ENCODE results near the gene KRT38. TPM values are rescaled to one million over a fixed set of nuclear protein-coding genes. Genes with fewer than 3 reads are reported as not detected.

Gene KRT38
- total RNA-seq, 1 donor from 2014 or later = not detected

GRCh38 chr17:41486316-41486715 is 45.5 kb upstream of the KRT38 start:
- Mint-ChIP-seq H3K36me3 (no peaks in the 10 kb centered on the region), H3K4me3 (peak overlapping the region; percentile 68), H3K4me1 (peaks cover 5% of the 10 kb centered on the region), H3K27ac (no peak overlapping the region), H3K27me3 (ENCODE audit: insufficient read depth, low read depth) (peaks cover 8% of the 10 kb centered on the region), H3K9me3 (peaks cover 3% of the 10 kb centered on the region)
- no peak overlapping the region for H3K4me3 ChIP-seq
- H3K27ac ChIP-seq = no peak overlapping the region
- H3K9ac ChIP-seq = no peak overlapping the region
- no peak for DNase-seq (ENCODE audit: low spot score)
- no peaks in the 10 kb centered on the region for H3K27me3 ChIP-seq
- peaks cover 14% of the 10 kb centered on the region for H3K4me1 ChIP-seq
- TF ChIP-seq EZH2phosphoT487 (IDR thresholded peaks at IDR 0.05) (no peak), EZH2 (IDR thresholded peaks at IDR 0.05) (no peak)
- TF ChIP-seq, protein P1, sequence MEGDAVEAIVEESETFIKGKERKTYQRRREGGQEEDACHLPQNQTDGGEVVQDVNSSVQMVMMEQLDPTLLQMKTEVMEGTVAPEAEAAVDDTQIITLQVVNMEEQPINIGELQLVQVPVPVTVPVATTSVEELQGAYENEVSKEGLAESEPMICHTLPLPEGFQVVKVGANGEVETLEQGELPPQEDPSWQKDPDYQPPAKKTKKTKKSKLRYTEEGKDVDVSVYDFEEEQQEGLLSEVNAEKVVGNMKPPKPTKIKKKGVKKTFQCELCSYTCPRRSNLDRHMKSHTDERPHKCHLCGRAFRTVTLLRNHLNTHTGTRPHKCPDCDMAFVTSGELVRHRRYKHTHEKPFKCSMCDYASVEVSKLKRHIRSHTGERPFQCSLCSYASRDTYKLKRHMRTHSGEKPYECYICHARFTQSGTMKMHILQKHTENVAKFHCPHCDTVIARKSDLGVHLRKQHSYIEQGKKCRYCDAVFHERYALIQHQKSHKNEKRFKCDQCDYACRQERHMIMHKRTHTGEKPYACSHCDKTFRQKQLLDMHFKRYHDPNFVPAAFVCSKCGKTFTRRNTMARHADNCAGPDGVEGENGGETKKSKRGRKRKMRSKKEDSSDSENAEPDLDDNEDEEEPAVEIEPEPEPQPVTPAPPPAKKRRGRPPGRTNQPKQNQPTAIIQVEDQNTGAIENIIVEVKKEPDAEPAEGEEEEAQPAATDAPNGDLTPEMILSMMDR (IDR thresholded peaks at IDR 0.05) = no peak
- no peaks in the 10 kb centered on the region for H3K9me3 ChIP-seq (ENCODE audit: low read depth)
- peaks cover 5% of the 10 kb centered on the region for H3F3A ChIP-seq (ENCODE audit: low read depth)
- H3K79me2 ChIP-seq (ENCODE audit: low read depth) = no peaks in the 10 kb centered on the region
- H4K20me1 ChIP-seq (ENCODE audit: low read depth) = no peaks in the 10 kb centered on the region
- H3K4me2 ChIP-seq = no peak overlapping the region
- no peak overlapping the region for H2AFZ ChIP-seq (replicated peaks)
- H3K36me3 ChIP-seq = no peaks in the 10 kb centered on the region

DNA sequence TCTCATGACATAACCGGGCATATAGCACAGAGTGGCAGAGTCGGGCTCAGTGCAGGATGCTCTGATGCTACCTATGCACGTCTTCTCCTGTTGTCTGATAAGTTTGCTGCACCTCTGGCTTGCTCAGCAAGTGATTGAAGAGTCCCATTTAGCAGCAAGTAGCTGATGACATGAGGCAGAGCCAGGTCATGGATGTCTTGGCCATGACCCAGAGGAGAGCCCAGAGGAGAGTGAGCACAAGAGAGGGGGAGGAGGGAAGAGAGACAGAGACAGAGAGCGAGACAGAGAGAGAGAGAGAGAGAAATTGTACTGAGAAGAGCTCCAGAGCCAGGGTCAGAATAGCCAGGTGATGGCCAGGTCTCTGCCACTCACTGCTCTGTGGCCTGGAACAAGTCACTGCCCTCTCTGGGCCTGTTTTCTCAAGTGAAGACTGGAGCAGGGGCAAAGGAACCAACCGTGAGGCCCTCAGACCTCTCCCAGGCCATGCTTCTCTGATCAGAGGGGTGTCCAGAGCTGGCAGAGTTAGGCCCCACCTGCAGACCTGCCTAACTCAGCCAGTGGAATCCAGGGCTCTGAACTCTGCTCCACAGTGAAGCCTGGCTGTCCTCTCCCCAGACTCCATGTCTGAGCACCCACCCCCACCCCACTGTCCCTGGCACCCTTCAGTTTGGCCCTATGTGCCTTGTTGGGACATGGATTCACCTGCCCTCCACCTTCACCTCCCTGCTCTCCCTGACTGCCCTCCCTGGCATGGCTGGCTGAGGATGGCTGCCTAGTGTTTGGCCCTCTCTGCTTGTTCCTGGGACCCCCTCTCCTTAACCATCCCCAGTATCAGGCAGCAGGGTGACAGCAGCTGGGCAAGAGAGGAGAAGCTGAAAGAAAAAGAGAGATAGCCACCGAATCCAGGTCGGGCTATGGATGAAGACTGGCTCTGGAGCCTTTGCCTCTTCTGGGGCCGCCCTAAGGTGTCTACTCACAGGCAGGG is 44.4 kb upstream of the KRT38 start:
- TF ChIP-seq EZH2phosphoT487 (IDR thresholded peaks at IDR 0.05) = no peak
- TF ChIP-seq, protein P1 (IDR thresholded peaks at IDR 0.05) = no peak
- no peak for TF ChIP-seq EZH2 (IDR thresholded peaks at IDR 0.05)
- peaks cover 8% of the 10 kb centered on the region for H3K27me3 Mint-ChIP-seq (ENCODE audit: insufficient read depth, low read depth)
- no peak for DNase-seq (ENCODE audit: low spot score)
- peaks cover 5% of the 10 kb centered on the region for H3K4me1 Mint-ChIP-seq
- no peak overlapping the region for H2AFZ ChIP-seq (replicated peaks)
- peaks cover 14% of the 10 kb centered on the region for H3K4me1 ChIP-seq
- no peak overlapping the region for H3K4me3 ChIP-seq
- H3K9me3 ChIP-seq (ENCODE audit: low read depth) = no peaks in the 10 kb centered on the region
- no peaks in the 10 kb centered on the region for H3K79me2 ChIP-seq (ENCODE audit: low read depth)
- no peak overlapping the region for H3K9ac ChIP-seq
- H3K36me3 Mint-ChIP-seq = no peaks in the 10 kb centered on the region
- no peak overlapping the region for H3K4me3 Mint-ChIP-seq
- H4K20me1 ChIP-seq (ENCODE audit: low read depth) = no peaks in the 10 kb centered on the region
- H3K27me3 ChIP-seq = no peaks in the 10 kb centered on the region
- no peak overlapping the region for H3K4me2 ChIP-seq
- H3K27ac Mint-ChIP-seq = peak overlapping the region; percentile 4
- H3K36me3 ChIP-seq = no peaks in the 10 kb centered on the region
- H3K27ac ChIP-seq = no peak overlapping the region
- peaks cover 5% of the 10 kb centered on the region for H3F3A ChIP-seq (ENCODE audit: low read depth)
- peaks cover 5% of the 10 kb centered on the region for H3K9me3 Mint-ChIP-seq

DNA sequence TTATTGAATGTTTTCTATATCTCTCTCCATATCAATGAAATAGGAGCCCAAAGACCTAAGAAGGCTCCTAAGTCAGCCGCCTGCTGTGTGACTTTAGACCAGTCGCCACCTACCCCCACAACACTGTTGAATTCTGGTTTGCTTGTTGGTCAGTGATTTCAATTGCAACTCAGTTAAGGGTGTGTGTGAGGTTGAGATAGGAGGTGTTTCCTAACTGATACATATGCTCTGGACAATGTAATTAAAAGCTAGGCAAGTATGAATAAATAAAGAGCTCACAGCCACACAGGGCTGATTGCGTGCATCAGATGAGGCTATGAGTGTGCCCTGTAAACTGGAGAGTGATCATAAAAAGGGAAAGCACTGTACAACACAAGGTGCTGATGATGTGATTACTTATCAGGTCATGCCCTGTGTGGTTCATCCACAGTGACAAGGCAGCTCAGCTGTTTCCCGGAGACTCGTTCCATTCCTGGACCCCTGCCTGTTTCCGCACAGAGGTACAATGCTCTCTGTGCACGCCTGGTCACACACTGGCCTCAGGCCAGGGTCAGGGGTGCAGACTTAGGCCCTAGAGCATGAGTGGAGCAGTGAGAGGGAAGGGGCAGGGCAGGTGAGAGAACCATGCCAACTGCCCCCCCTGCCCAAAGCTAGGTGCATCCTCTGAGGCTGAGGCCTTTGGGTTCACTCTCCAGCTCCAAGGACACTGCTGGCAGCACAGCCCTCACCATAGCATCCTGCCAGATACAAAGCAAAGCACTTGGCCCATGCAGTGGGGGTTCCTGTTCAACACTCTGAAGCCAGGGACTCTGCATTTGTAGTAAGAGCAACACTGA is 43.4 kb upstream of the KRT38 start:
- H3K27me3 Mint-ChIP-seq (ENCODE audit: insufficient read depth, low read depth) = peaks cover 4% of the 10 kb centered on the region
- no peak for DNase-seq (ENCODE audit: low spot score)
- no peaks in the 10 kb centered on the region for H3K9me3 ChIP-seq (ENCODE audit: low read depth)
- peaks cover 14% of the 10 kb centered on the region for H3K4me1 ChIP-seq
- H3K9me3 Mint-ChIP-seq = peaks cover 5% of the 10 kb centered on the region
- H3K4me2 ChIP-seq = peak overlapping the region; percentile 2
- no peaks in the 10 kb centered on the region for H3K36me3 ChIP-seq
- no peaks in the 10 kb centered on the region for H4K20me1 ChIP-seq (ENCODE audit: low read depth)
- no peaks in the 10 kb centered on the region for H3K36me3 Mint-ChIP-seq
- no peak overlapping the region for H3K9ac ChIP-seq
- TF ChIP-seq, protein P1 (IDR thresholded peaks at IDR 0.05) = no peak
- TF ChIP-seq EZH2 (IDR thresholded peaks at IDR 0.05) = no peak
- peak overlapping the region; percentile 54 for H2AFZ ChIP-seq (replicated peaks)
- H3F3A ChIP-seq (ENCODE audit: low read depth) = peaks cover 5% of the 10 kb centered on the region
- H3K27me3 ChIP-seq = no peaks in the 10 kb centered on the region
- H3K27ac Mint-ChIP-seq = no peak overlapping the region
- no peak overlapping the region for H3K27ac ChIP-seq
- H3K4me3 Mint-ChIP-seq = no peak overlapping the region
- peaks cover 5% of the 10 kb centered on the region for H3K4me1 Mint-ChIP-seq
- no peak overlapping the region for H3K4me3 ChIP-seq
- no peaks in the 10 kb centered on the region for H3K79me2 ChIP-seq (ENCODE audit: low read depth)

Data from neural progenitor cell (in vitro differentiated cells).